Forelimb muscle (tissue), 1 donor: ENCODE data around the gene CDH2. TPM values are rescaled to one million over a fixed set of nuclear protein-coding genes. Genes with fewer than 3 reads are reported as not detected.

ENCODE experiments used
- DNase-seq: peaks from one replicate; pipeline ENCODE4 v3.0.0-alpha.2; 2013; ENCODE audit warnings: low read depth
- polyA plus RNA-seq: library from polyadenylated mRNA; unstranded; fragments of 120-200 nt; gene quantifications from one replicate; pipeline ENCODE4 v1.2.1, GENCODE V29; 2013; ENCODE audit not compliant: insufficient read length

The CDH2 gene
- polyA plus RNA-seq, 1 donor, result 4.4 TPM

DNA sequence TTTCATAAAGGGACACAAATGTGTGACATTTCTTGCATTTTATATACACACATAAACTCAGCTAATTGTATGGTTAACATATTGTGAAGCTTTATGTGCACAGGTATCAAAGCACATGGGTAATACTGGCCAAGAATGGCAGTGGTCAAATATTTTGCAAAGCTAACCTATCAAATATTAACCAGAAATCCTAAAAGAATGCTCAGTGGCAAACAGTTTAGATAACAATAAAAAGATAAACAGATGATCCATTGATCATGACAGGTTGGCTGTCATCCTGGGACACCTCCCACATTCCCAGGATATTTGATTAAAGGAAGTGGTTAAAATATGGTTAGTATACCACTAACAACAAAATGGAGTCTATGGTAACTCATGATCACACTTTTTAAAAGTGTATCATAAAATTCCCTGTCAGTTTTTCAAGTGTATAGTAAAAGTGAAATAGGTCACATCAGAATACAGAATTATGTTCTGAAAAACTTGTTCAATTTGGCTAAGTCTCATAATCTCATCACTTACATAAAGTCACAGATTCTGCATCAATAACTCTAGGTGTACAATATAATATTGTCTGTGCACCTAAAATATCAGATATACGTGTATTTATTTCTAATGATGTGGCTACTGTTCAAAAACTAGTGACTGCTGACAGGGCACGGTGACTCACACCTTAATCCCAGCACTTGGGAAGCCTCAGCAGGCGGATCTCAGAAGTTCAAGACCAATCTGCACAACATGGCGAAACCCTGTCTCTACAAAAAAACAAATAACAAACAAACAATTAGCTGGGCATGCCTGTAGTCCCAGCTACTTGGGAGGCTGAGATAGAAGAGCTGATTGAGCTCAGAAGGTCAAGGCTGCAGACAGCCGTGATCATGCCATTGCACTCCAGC, 48.9 kb downstream of the CDH2 start:
- no peak for DNase-seq

DNA sequence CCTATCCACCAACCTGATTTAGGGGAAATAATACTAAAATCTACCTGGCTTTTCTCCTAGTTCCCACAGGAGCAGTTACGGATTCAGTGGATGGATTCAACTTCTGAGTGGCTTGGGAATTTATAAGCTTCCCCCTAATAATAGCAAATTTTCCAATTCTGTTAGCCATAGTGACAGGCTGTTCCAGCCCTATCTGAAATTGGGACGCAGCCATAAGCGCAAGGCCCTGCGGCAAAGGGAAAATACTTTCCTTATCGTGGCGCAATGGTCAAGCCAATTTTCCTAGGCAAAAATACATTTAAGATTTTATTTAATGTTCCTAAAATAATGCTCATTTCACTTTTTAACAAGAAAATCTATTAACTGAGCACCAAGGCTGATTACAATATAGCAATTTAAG, 49.7 kb downstream of the CDH2 start:
- DNase-seq, result no peak

DNA sequence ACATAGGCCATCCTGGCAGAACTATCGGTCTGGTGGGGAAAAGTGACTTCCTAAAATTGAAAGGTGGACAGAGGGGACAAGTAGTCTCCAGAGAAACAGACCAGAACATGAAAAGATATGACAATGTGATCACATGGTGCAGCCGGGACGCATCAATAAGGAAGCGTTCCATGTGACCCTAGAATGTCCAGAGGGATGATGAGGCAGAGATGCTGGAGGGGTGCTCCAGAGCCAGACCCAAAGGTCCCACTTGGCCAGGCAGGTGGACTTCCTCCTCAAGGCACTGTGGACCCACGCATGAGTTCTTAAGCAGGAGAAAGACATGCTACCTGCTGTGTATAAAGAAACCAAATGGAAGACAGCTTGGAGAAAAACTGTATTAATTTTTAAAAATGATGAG, 50.2 kb downstream of the CDH2 start:
- no peak for DNase-seq

DNA sequence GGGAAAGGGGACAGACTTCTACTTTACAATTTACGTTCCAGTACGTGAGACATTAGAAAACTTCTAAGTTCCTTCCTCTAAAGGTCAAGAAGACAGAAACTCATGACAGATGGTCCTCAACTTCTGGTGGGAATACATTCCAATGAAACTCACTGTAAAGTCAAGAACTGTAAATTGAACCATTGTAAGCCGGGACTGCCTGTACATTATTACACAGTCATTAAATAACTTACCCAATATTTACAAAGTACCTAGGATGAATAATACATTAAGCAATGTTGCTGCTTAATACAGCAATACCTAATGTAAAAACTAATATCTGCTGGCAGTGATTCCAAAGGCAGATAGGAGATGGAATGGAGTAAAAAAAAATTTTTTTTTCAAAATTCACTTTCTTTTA, 51.9 kb downstream of the CDH2 start:
- no peak for DNase-seq

DNA sequence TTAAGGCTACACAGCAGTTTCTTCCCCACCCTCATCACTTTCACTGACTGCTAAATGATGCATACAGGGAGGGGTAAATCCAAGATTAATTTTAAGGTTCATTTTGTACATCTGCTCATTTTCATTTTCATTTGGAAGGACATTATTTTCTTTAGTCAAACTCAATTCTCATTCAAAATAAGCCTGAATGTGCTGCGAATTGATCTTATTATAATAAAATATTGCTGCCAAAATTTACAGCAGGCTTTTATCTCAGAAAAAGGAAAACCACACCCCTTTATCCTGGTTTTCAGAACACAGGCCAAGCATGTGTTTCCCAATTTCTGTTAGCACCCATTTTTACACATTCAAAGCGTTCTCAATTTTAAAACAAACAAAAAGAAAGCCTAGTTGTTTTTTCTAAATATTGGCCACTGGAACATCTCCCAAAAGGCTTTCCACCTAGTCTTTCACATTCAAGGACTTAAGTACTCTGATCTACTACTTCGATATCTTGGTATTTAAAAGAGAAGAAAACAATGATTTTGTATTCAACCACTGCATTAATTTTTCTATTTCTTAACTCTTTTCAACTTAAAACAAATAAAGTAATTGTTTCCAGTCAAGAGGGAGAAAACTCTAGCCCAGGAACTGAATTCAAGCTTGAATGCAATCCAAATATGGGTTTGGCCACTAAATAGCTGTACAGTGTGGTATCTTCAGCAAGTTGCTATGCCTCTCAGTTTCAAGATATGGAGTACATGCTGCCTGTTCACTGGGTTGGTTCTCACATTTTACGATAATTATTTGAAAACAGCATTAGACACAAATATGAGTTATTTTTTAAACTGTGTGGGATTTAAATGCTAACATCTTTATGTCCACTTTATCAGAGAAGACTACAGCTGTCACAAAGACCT, 52.5 kb downstream of the CDH2 start:
- no peak for DNase-seq

DNA sequence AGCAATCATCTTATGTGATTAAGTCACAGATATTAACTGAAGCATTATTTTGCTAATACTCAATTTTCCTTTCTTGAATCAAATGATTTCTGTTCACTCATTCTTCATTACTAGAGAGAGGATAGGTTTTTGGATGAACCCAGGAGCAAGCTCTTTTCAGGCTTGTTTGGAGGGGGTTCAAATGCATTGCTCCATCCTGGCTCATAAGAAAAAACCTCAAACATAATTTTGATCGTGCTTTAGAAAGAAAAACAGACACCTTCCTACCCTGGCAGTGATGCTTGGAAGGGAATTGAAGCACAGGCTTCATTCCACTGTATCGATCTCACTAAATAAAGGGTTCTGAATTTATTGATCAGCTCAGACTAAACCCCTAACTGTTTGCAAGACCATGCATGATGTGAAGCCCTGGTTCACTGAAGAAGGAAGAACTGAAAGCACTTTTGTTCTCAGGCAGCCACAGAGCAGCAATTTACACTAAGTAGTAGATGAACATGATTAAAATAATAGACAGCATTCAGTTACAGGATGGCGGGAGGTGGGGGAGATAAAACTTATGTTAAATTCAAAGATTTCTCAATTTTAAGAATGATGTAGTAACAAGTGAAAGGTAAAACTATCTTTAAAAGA, 53.4 kb downstream of the CDH2 start:
- no peak for DNase-seq

DNA sequence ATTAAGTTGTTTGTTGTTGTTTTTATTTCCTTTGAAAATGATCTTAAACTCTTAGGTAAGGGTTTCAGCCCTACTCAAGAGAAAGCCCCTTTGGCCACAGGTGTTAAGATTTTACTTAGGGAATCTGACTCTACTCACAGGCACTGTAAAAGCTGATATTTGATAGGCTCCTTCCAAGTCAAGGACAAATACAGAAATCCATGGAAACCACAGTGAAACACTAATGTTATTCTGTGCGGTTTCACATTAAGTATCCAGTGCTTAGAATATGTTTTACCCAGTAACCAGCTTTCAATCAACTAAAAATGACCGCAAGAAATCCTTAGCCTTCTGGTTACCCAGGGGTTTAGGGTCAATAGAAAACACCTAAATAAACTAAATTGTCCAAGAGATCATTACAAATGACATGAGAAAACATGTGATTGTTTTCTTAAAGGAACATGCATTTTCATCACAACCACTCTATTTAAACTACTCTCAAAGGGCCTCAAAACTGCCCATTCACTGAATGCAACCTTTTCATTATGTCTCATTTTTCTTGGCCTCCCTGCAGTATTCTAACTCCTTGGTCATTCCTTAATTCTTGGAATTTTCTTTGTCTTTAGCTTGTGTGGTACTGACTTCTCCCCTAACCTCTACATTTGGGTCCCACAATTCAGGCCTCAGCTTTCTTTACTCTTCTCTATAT, 56.0 kb downstream of the CDH2 start:
- no peak for DNase-seq

DNA sequence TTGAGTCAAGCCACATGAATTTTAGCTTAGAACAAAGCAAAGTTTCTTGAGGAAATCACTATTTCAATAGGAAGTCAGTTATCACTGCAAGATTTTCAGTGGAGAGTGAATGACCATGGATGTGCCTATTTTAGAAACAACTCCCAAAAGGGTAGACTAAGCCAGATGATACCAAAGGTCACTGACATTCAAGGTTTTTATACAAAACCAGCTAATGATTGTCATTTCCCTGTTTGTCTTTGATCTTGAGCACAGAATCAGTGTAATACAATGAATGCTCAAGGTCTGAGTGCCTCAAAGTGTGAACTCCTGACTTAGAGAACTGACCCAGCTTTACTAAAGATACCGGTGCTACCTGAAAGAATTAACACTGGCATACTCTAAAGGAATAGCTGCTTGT, 60.5 kb downstream of the CDH2 start:
- DNase-seq, result no peak

DNA sequence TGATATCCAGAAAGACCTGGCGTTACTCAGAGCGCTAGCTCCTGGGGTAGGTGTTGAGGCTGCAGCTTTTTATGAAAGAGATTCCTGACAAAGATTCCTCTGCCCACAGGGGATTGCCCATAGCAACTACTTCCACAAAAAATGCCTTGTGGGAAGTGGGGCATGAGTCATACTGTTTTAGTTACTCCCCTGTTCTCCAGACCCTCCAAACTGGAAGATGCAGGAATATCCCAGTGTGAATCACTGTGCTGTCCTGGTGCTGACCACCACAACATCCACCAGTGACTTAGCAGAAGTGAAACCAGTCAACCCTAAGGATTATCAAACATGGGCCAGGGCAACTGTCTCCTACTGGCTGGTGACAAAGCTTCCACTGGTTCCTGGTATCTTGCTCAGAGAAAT, 61.8 kb downstream of the CDH2 start:
- DNase-seq, result no peak

DNA sequence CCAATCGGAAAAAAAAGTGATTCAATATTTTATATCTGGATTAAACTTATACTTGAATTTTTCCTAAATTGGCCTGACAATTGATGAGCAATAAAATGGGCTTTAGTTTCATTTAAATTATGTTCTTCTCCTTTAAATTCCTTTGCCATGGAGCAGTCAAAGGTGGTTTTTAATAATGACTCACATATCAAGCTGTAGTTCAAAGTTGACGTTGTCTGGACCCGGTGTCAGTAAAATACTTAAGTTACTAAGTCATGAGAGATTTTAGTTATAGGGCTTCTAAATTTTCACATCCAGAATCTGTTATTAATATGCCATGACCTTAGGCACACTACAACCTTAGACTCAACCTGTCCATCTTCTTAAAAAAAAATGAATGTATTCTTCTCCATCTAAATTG, 62.5 kb downstream of the CDH2 start:
- DNase-seq, result no peak

DNA sequence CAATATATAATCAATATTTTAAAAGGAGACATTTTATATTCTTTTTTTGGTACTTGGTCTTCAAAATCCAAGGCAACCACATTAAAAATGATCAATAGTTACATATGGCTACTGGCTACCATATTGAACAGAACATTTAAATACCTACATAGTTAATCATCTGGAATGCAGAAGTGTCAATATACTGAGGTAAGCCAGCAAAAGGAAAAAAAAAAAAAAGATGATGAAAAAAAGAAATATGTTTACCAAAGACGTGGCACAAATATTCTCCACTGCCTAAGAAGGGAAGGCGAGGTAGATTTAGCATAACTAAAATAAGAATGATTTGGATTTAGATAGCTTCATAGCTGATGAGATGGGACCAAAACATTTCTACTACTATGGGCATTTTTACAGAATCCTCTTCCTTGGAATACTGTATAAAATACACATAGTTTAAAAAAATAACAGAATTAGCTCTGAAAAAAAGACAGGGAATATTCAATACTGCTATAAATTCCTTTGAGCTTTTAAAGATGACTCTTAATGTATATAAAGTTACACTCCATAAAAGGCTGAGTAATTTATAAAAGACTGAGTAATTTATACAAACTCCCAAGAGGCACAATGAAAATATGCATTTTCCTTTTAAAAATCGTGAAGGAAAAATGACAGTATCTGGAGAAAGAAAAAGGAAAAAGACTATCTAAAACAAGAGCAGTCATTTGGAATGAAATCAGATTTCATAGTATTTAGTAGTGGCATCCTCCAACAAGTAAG, 63.5 kb downstream of the CDH2 start:
- no peak for DNase-seq

DNA sequence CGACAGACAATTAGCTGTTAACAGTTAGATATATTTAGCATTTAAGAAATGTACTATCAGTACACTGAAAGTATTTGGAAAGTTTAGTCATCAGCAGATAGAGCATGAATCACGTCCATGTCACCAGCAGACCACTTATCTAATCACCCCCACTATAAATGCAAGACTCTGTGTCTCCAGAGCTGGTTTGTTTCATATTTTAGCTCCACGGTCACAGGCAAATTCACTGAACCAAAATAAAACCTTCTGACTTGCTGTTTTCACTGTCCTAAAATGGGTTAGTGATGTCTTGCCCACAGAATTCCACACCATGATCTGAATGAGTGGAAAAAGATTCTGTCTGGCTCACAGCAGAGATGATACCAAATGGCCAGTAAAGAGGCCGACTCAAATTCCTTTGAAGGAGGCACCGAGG, 64.9 kb downstream of the CDH2 start:
- no peak for DNase-seq

DNA sequence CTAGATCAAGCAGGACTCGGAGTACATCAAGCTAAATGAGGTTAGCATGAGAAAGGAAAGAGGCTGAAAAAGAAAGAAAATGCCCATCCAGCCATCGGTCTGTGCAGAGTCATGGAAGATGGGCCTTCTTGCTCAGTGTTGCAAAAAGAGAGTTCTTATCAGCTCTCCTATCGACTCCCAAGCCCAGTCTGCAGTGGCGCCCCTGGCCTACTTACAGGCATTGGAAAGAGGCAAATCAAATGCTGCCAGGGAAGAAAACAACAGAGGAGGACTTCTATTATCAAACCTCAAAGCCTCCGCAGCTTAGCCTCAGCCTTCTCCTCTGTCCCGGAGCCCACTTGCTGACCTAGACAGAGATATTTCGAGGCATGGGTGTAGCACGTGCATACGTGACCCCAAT, 66.0 kb downstream of the CDH2 start:
- no peak for DNase-seq

DNA sequence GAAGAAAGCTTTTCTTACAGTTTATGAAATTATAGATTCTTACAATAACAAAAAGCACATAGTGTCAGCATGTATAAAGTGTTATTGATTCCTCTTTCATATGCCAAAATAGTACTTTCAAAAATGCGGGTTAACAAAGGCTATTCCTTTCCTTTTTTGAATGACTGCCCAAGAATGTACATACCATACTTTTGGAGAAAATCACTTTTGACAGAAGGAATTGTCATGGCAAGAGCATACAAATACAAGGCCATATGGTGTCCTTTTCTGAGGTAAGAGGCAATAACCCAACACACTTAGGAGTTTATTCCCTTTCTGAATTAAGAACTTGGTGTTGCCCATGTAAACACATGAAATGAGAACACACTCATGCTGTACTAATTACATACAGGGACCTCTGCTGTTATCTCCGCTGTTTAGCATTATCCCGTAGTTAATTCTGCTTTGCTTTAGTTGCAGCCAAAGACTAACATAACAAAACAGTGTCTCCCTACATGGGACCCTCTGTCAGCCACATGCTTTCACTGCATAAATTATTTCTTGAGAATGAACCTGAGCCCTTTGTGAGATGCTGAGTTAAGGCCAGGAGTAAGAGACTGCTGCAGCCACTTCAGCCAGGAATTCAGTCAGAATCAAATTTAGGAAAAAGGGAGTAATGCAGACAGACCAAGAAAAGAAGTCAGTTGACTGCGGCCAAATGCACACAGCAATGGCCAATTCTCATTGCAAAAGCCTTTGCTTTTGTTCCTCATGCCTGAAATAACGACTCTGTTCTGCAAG, 67.0 kb downstream of the CDH2 start:
- peak; percentile 53 for DNase-seq

DNA sequence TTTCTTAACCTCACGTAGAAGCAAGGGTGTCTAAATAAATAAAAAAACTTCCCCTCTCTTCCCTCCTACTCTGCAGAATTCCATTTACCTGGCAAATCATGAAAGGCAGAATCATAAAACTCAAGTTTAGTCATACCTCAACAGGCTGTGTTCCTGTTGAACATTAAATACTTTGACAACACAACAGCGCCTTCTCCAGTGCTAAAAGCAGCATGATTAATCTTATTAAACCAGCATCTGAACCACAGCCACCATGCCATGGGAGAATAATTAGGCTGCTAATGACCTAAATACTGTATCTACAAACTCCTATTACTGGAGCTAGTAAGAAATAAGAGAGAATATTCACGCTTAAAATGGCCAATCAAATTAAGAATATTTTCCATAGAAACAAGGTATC, 68.1 kb downstream of the CDH2 start:
- DNase-seq, result no peak

DNA sequence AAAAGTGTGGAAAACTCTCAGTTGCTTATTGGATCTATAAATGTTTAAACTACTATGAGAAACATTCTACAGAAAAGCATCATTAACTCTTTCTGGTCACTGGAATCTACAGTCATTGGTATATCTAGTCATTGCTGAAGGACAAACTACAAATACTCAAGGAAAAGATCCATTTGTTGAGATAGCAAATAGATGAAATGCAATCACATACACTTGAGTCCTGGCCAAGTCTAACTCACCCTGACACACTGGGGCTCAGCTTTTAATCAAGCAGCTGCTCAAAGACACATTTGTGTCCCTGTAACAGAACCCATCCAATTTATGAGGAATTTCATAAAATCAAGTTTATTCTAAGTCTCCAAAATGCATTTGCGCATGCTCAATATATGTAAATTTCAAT, 68.7 kb downstream of the CDH2 start:
- no peak for DNase-seq

DNA sequence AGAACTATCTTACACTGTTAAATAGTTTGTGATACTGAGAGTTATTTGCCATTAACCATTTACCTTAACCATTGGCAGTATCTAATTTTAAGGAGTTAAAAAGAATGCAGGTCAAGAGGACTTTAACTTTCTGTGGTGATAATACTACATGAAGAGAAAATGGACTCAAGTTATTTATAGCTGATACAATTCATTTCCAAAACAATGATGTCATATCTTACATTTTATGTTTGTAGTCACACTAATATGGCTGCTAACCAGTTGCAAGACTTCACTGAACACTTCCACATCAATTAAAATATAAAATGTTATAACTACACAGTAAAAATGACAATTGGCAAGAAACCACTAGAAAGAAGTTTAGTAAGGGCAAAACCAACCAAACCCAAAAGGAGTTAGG, 77.7 kb downstream of the CDH2 start:
- no peak for DNase-seq

DNA sequence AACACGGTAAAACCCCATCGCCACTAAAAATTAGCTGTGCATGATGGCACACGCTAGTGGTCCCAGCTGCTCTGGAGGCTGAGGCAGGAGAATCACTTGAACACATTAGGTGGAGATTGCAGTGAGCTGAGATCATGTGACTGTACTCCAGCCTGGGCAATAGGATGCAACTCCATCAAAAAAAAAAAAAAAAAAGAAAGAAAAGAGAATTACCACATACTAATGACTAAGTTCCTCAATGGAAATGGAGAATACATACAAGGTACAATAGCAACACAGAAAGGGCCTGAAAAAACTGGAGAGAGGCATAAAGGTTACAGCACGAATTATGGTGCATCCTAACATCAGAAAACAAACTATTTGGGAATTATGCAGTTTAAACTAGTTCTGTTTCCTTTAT, 81.3 kb downstream of the CDH2 start:
- DNase-seq, result no peak

DNA sequence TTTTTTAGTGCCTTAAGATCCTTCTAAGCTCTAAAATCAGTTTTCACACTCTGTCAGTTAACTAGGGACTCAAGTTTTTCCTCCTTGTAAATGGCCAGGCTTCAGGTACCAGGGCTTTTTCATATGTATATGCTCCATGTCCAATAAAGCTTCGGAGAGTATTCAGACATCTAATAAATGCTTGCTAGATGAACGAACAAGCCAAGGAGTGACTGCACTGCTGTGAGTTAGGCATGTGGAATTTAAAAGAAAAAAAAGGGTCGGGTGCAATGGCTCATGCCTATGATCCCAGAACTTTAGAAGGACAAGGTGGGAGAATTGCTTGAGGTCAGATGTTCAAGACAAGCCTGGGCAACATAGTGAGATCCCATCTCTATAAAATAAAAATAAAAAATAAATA, 81.9 kb downstream of the CDH2 start:
- no peak for DNase-seq

DNA sequence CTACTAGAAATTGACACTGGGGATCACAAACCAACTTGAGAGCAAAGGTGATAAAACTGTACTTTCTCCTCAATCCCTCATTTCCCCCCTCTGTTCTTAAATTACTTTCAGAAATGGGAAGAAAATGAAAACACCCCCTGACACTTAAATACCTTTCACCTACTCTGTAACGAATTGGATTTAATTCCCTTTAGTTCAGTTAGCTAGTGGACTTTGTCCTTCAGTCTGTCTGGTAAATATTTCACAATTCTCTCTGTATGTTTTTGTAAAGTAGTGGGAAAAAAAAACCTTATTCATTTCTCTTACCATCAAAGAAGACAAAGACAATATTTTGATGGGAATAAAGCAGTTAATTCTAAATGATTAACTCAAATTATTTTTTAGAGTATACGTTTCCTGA, 85.7 kb downstream of the CDH2 start:
- DNase-seq, result no peak
